Activated B cell treated with CpG ODN at 0.5 μM for 24 hours (primary cell): ENCODE measurements around the gene FAM193B. TPM values are rescaled to one million over a fixed set of nuclear protein-coding genes. Genes with fewer than 3 reads are reported as not detected.

Experiments
- ATAC-seq: fragments of 200-7000 bp; cut with Tn5 transposase; one replicate; pipeline ENCODE4 v1.10.0; 2021; ENCODE audit warnings: low read depth, mild to moderate bottlenecking, moderate library complexity
- CTCF ChIA-PET: fragments of 350-600 bp; sonication (Branson Sonifier 250); formaldehyde crosslinking; loops from one replicate; lab custom pipeline; 2021; ENCODE audit warnings: antibody characterized with exemption; lab: Charles Lee
- POLR2A ChIA-PET: fragments of 350-600 bp; sonication (Branson Sonifier 250); formaldehyde crosslinking; loops from one replicate; lab custom pipeline; 2021; ENCODE audit warnings: antibody characterized with exemption; lab: Charles Lee
- DNase-seq: peaks from one replicate; pipeline ENCODE4 v3.0.0; 2022
- H3K27ac Mint-ChIP-seq: one replicate; pipeline ENCODE4 v1.8.0; 2020; ENCODE audit warnings: mixed read lengths
- H3K27me3 Mint-ChIP-seq: one replicate; pipeline ENCODE4 v1.8.0; 2021; ENCODE audit warnings: mixed read lengths
- H3K36me3 Mint-ChIP-seq: one replicate; pipeline ENCODE4 v1.8.0; 2021; ENCODE audit warnings: low read depth, mixed read lengths
- H3K4me1 Mint-ChIP-seq: one replicate; pipeline ENCODE4 v1.8.0; 2021; ENCODE audit warnings: mixed read lengths
- H3K4me3 Mint-ChIP-seq: one replicate; pipeline ENCODE4 v1.8.0; 2020; ENCODE audit warnings: mild to moderate bottlenecking, mixed read lengths
- H3K9me3 Mint-ChIP-seq: one replicate; pipeline ENCODE4 v1.8.0; 2020; ENCODE audit warnings: mixed read lengths
- CTCF ChIP-seq: fragments of 200-600 bp; IDR thresholded peaks from one replicate; pipeline ENCODE4 v1.8.0; 2022; ENCODE audit warnings: antibody characterized with exemption, mild to moderate bottlenecking
- intact Hi-C: fragments of 100-400 bp; cut with micrococcal nuclease; formaldehyde crosslinking; loops from one replicate; pipeline ENCODE4 v1.15.1; 2024
- total RNA-seq: library from RNA; stranded (reverse); gene quantifications from 2 replicates; pipeline ENCODE4 v1.2.3, GENCODE V29; 2022

Gene FAM193B
- total RNA-seq, 1 donor from 2014 or later, result 121 TPM

- Mint-ChIP-seq H3K27ac (no peak overlapping the region), H3K9me3 (no peaks in the 10 kb centered on the region), H3K27me3 (no peaks in the 10 kb centered on the region), H3K4me3 (peak overlapping the region; percentile 91), H3K36me3 (peaks cover 25% of the 10 kb centered on the region), H3K4me1 (peaks cover 36% of the 10 kb centered on the region)
- intact Hi-C loops, result loop anchor here (2.0 to 10.0 kb wide), 3 partner anchors 47 to 553 kb away; partner anchors contain the start of genes FAM193B, LMAN2 and NHP2
- ChIA-PET POLR2A (interaction anchor here (1.0 to 3.4 kb wide), 3 partner anchors 10 to 92 kb away, joined by 3 to 28 read pairs (median 11); partner anchors contain the start of genes DOK3 and TMED9), CTCF (no interaction called here)
- ATAC-seq, result no peak
- no peak for TF ChIP-seq CTCF
- DNase-seq, result no peak
Measured at GRCh38 chr5:177601577-177602457, 47.5 kb upstream of the FAM193B start.

GRCh38 chr5:177601126-177601525, 46.8 kb upstream of the FAM193B start:
- TF ChIP-seq CTCF, result no peak
- peaks cover 22% of the 10 kb centered on the region for H3K36me3 Mint-ChIP-seq
- peak overlapping the region; percentile 91 for H3K4me3 Mint-ChIP-seq
- CTCF ChIA-PET, result interaction anchor here (1.1 kb wide), 1 partner anchor 144 kb away, joined by 3 read pairs; no protein-coding TSS in a partner anchor
- intact Hi-C loops, result loop anchor here (2.0 to 10.0 kb wide), 3 partner anchors 46 to 554 kb away; partner anchors contain the start of genes FAM193B, LMAN2 and NHP2
- POLR2A ChIA-PET, result interaction anchor here (0.5 to 3.4 kb wide), 7 partner anchors 9 to 1063 kb away, joined by 3 to 28 read pairs (median 3); partner anchors contain the start of genes DOK3, LMAN2 and TMED9
- H3K9me3 Mint-ChIP-seq, result no peaks in the 10 kb centered on the region
- peaks cover 29% of the 10 kb centered on the region for H3K4me1 Mint-ChIP-seq
- DNase-seq, result no peak
- no peak for ATAC-seq
- no peaks in the 10 kb centered on the region for H3K27me3 Mint-ChIP-seq
- H3K27ac Mint-ChIP-seq, result peak overlapping the region; percentile 93

GRCh38 chr5:177600508-177601018, 46.2 kb upstream of the FAM193B start:
- Mint-ChIP-seq H3K9me3 (no peaks in the 10 kb centered on the region), H3K4me3 (peak overlapping the region; percentile 91), H3K27ac (peak overlapping the region; percentile 93), H3K4me1 (peaks cover 28% of the 10 kb centered on the region), H3K36me3 (peaks cover 26% of the 10 kb centered on the region), H3K27me3 (no peaks in the 10 kb centered on the region)
- DNase-seq (no peak), ATAC-seq (peak; percentile 22)
- TF ChIP-seq CTCF, result no peak
- intact Hi-C loops, result loop anchor here (1.0 to 10.0 kb wide), 4 partner anchors 8 to 554 kb away; partner anchors contain the start of genes FAM193B, LMAN2, NHP2 and TMED9
- CTCF ChIA-PET, result interaction anchor here (1.1 to 1.7 kb wide), 3 partner anchors 9 to 143 kb away, joined by 3 to 4 read pairs (median 3); partner anchors contain the start of gene DOK3
- POLR2A ChIA-PET, result interaction anchor here (0.5 to 3.4 kb wide), 9 partner anchors 9 to 1063 kb away, joined by 3 to 28 read pairs (median 3); partner anchors contain the start of genes DOK3, GRK6, LMAN2 and TMED9

- POLR2A ChIA-PET, result interaction anchor here (0.7 to 3.4 kb wide), 10 partner anchors 8 to 1062 kb away, joined by 3 to 28 read pairs (median 3); partner anchors contain the start of genes DOK3, GRK6, LMAN2 and TMED9
- TF ChIP-seq CTCF, result no peak
Measured at GRCh38 chr5:177599731-177600507, 45.6 kb upstream of the FAM193B start, which contains the start of gene B4GALT7. Gene B4GALT7 (plus strand): TSS chr5:177600132. CDS start chr5:177600211, 79 bp downstream.

More at GRCh38 chr5:177599731-177600507, 45.6 kb upstream of the FAM193B start, which contains the start of gene B4GALT7:
- Mint-ChIP-seq H3K4me3 (peak within 1 kb of the TSS; percentile 91), H3K27ac (peak within 1 kb of the TSS; percentile 93), H3K36me3 (peaks cover 31% of the 10 kb centered on the region), H3K4me1 (peaks cover 28% of the 10 kb centered on the region), H3K27me3 (no peaks in the 10 kb centered on the region), H3K9me3 (no peaks in the 10 kb centered on the region)
- intact Hi-C loops, result loop anchor here (1.0 to 10.0 kb wide), 5 partner anchors 8 to 555 kb away; partner anchors contain the start of genes FAM193B, LMAN2, NHP2 and TMED9
- CTCF ChIA-PET, result interaction anchor here (1.1 to 1.7 kb wide), 3 partner anchors 10 to 142 kb away, joined by 3 to 4 read pairs (median 3); partner anchors contain the start of gene DOK3
- peak; percentile 75 for DNase-seq
- ATAC-seq, result peak; percentile 89
